Skeletal muscle tissue (tissue), 4 donors: ENCODE results near the gene ZNF280D. TPM values are rescaled to one million over a fixed set of nuclear protein-coding genes. Genes with fewer than 3 reads are reported as not detected.

Source experiments
- H3K27ac ChIP-seq: one replicate; pipeline ENCODE4 v1.7.0; 2013; ENCODE audit warnings: mild to moderate bottlenecking, low read depth, low read length, inconsistent platforms
- H3K27me3 ChIP-seq, 3 donors: one replicate each; pipeline ENCODE4 v1.7.0; 2013; ENCODE audit warnings: low read length in 3 of 3; ENCODE audit not compliant: control insufficient read depth in 3 of 3, insufficient read depth in 3 of 3
- H3K36me3 ChIP-seq, 3 donors: one replicate each; pipeline ENCODE4 v1.7.0; 2013; ENCODE audit warnings: low read length in 3 of 3; ENCODE audit not compliant: control insufficient read depth in 3 of 3, insufficient read depth in 3 of 3
- H3K4me1 ChIP-seq, 3 donors: one replicate each; pipeline ENCODE4 v1.7.0; 2013; ENCODE audit warnings: low read length in 3 of 3, mild to moderate bottlenecking in 3 of 3; ENCODE audit not compliant: control insufficient read depth in 3 of 3, insufficient read depth in 3 of 3
- H3K4me3 ChIP-seq, 3 donors: one replicate each; pipeline ENCODE4 v1.7.0; 2013; ENCODE audit warnings: low read length in 3 of 3
- H3K9ac ChIP-seq, 3 donors: one replicate each; pipeline ENCODE4 v1.7.0; 2013; ENCODE audit warnings: low read length in 3 of 3, mild to moderate bottlenecking in 3 of 3, moderate library complexity in 2 of 3, low read depth in 1 of 3
- H3K9me3 ChIP-seq, 3 donors: one replicate each; pipeline ENCODE4 v1.7.0; 2013; ENCODE audit warnings: low read length in 3 of 3; ENCODE audit not compliant: control insufficient read depth in 3 of 3
- total RNA-seq: library from RNA; depleted of rRNA; stranded (reverse); fragments of >200 nt; gene quantifications from one replicate; pipeline ENCODE4 v1.2.3, GENCODE V29; 2014
- donor health status: Osteomylitis.

Gene ZNF280D
- total RNA-seq, 1 donor from 2014 or later: 57.4 TPM

DNA sequence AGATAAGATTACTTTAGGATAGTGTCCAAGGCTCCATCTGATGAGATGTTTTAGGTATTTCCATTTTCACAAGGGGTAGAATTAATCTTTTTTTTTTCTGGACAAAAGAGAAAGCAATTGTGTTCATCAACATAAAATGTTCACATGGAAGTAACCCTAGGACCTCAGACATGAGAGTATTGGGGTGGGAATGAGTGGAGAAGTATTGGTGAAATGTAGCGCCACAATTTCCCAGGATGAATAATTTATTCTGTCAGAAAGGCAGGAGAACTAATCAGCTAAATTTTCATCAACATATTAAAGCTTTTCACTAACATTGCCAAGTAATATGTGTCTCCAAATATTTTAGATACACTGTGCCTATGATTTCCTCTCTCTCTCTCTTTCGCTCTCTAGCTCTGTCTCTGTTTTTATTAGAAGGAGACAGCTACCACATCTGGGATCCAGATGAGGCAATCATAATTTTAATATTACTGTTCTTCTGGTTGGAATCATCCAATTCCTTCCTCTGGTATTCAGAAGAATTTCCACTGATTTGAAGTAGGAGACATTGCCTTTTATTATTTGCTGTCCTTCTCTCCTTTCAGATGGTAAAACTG is 21.6 kb upstream of the ZNF280D start:
- no peak overlapping the region for H3K4me3 ChIP-seq
- no peak overlapping the region for H3K27ac ChIP-seq
- H3K9me3 ChIP-seq: no peaks in the 10 kb centered on the region
- no peak overlapping the region for H3K9ac ChIP-seq
- H3K4me1 ChIP-seq: peaks cover 0 to 7% (median 0%) of the 10 kb centered on the region in 3 donors
- H3K27me3 ChIP-seq: no peaks in the 10 kb centered on the region
- no peaks in the 10 kb centered on the region for H3K36me3 ChIP-seq

DNA sequence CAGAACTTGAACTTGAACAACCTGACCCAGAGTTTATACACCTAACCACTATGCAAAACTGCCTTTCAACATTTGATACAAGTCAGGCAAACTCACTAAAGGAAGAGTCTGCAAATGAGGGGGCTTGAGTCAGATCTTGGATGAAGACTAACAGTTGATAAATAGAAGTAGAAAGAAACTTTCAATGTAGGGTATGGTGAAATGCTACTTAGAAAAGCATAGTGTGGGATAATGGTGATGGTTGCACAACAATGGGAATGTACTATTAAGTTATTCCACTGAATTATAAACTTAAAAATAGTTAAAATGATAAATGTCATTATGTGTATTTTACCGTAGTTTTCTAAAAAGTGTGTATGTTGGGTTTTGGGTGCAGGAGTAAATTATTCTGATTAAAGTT is 19.7 kb upstream of the ZNF280D start:
- H3K9me3 ChIP-seq: no peaks in the 10 kb centered on the region
- H3K27me3 ChIP-seq: no peaks in the 10 kb centered on the region
- no peaks in the 10 kb centered on the region for H3K36me3 ChIP-seq
- no peak overlapping the region for H3K9ac ChIP-seq
- no peak overlapping the region for H3K27ac ChIP-seq
- H3K4me1 ChIP-seq: no peaks in the 10 kb centered on the region
- H3K4me3 ChIP-seq: no peak overlapping the region

DNA sequence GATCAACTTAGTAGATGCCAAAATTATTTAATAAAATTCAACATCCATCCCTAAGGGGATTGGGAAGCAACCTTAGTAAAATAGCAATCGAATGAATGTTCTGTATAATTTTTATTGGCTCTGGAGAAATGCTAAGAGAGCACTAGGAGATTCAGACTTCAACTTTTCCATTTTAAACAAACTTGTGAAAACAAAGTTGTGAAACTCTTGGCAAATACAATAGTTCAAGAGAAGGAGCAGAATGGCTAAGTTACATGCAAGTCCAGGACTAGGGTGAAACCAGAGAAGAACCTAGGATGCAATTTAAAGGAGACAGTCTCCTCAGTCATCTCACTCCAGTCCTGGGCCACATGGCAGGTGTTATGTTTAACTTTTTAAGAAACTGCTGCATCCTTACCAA is 16.7 kb upstream of the ZNF280D start:
- no peak overlapping the region for H3K9ac ChIP-seq
- H3K4me1 ChIP-seq: no peaks in the 10 kb centered on the region

DNA sequence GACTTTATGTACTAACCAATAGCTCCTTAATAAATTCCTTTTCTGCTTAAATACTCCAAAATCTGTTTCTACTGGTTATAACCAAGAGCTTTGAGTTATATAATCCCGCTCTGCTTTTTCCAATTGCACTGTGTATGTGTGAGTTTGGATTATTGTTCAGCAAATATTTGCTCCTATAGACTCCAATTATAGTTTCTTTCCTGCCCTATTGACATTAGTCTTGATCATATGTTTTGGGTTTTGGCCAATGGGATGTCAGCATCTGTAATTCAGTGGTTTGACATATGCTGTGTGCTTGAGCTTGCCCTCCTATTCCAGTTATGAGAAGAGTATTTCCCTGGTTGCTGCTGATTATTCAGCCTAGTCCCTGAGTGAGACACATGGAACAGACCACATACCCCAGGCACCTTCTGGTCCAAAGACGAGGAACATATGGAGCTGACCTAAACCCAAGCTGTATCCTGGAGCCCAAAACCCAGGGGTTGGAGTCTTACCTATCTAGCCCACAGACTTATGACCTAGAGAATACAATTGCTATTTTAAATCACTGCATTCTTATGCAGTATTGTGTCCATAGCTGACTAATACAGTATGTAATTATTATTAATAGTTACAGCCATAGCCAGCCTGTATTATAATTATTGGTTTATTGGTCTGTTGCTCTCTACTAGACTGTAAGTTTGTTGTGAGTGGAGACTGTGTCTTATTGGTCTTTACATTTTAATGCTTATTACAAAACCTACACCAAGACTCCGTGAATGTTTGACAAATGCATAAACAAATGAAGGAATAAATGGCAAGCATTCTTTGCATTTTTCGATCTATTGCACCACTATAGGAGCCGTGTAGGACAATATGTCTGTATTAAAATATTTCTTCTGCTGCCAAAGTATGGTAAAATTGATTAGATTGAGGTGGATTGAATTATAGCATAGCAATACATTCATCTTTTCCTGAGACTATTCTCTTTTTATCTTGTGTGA is 11.7 kb upstream of the ZNF280D start:
- Histone ChIP-seq H3K4me3 (no peak overlapping the region), H3K4me1 (no peaks in the 10 kb centered on the region), H3K36me3 (no peaks in the 10 kb centered on the region), H3K9me3 (no peaks in the 10 kb centered on the region), H3K27me3 (no peaks in the 10 kb centered on the region), H3K27ac (no peak overlapping the region), H3K9ac (no peak overlapping the region)

More for the DNA sequence above, 16.7 kb upstream of the ZNF280D start:
- Histone ChIP-seq H3K4me3 (no peak overlapping the region), H3K9me3 (no peaks in the 10 kb centered on the region), H3K27ac (no peak overlapping the region), H3K27me3 (no peaks in the 10 kb centered on the region), H3K36me3 (no peaks in the 10 kb centered on the region)

DNA sequence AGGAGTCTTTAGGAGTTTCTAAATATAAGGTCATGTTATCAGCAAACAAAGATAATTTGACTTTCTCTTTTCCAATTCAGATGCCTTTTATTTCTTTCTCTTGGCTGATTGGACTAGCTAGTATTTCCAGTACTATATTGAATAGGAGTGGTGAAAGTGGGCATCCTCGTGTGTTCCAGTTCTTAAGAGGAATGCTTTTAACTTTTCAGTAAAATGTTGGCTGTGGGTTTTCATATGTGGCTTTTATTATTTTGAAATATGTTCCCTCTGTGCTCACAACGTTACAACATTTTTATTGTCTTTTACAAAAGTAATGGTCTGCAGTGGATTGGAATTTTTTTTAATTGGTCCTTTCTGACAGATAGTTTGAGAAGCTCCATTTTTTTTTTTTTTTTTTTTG is 8.2 kb upstream of the ZNF280D start:
- Histone ChIP-seq H3K9ac (no peak overlapping the region), H3K27me3 (no peaks in the 10 kb centered on the region), H3K27ac (no peak overlapping the region), H3K4me1 (no peaks in the 10 kb centered on the region), H3K9me3 (no peaks in the 10 kb centered on the region), H3K36me3 (no peaks in the 10 kb centered on the region), H3K4me3 (no peak overlapping the region)

DNA sequence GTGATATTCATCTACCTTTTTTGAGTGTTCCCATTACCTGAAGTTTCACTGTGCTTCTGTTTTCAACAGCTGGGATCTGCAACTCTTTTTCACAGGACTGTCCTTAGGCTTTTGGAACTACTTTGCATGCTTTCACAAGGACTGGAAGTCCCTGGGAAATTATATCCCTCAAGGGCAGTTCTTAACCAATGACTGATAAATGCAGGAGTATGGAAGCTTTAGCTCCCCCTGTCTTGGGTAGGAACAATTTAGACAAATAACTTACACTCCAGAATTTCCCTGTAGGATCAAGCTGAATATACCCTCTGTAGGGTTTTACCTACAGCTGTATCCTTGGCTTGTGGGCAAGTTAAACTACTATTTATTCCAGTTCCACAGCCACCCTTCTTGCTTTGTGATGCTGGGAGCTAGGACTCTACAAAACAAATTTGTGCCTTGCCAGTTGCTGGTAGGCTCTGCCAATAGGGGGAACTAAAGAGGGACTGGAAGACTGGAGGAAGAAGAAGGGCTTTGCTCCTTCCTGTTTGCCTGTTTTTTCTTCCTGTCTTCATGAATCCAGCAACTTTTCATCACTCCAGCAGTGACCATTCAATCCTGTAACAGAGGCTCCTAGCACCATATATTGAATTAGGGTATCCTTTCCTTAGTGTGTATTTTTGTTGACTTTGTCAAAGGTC is 6.8 kb upstream of the ZNF280D start:
- Histone ChIP-seq H3K9me3 (no peaks in the 10 kb centered on the region), H3K9ac (no peak overlapping the region), H3K4me3 (no peak overlapping the region), H3K36me3 (no peaks in the 10 kb centered on the region), H3K4me1 (no peaks in the 10 kb centered on the region), H3K27ac (no peak overlapping the region), H3K27me3 (no peaks in the 10 kb centered on the region)

DNA sequence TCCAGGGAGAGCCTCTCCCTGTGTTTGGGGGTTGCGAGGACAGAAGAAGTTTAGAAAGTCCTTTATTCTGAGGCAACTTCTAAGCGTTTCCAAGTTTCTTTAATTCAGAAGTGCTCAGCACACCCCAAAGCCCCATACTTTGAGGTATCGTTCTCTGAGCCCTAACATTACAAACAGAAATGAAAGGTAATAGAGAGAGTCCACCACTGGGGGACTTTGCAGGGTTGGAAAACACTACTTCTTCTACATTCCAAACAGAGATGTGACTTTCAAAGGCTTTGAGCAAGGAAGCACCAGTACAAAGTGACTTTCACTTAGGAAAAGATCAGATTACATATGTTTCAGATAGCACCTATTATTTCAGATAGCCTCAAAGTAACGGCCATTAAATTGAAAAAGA is 6.2 kb upstream of the ZNF280D start:
- Histone ChIP-seq H3K36me3 (no peaks in the 10 kb centered on the region), H3K4me3 (no peak overlapping the region), H3K4me1 (no peaks in the 10 kb centered on the region), H3K9ac (no peak overlapping the region), H3K27ac (no peak overlapping the region), H3K27me3 (no peaks in the 10 kb centered on the region), H3K9me3 (peaks cover 0 to 2% (median 0%) of the 10 kb centered on the region in 3 donors)

DNA sequence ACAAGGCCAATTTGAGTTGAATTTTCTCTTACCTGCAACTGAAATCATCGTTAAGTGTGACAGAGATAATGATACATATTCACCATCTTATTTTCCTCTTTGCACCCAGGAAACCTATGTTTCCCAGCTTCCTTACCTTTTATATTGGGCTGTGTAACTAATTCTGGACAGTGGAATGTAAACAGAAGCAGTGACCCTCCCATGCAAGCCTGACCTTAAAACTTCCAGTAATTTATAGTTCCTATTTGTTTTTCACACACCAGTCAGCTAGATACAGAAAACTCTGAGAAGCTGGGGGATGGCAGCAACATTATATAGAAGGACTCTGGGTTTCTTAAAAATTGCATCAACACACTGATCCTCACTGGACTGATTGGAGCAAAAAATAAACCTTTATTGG is 4.5 kb upstream of the ZNF280D start:
- peaks cover 0 to 2% (median 0%) of the 10 kb centered on the region in 3 donors for H3K9me3 ChIP-seq
- H3K4me1 ChIP-seq: peaks cover 4 to 5% (median 5%) of the 10 kb centered on the region in 3 donors
- H3K27ac ChIP-seq: no peak overlapping the region
- no peaks in the 10 kb centered on the region for H3K27me3 ChIP-seq
- no peak overlapping the region for H3K4me3 ChIP-seq
- no peaks in the 10 kb centered on the region for H3K36me3 ChIP-seq
- no peak overlapping the region for H3K9ac ChIP-seq

DNA sequence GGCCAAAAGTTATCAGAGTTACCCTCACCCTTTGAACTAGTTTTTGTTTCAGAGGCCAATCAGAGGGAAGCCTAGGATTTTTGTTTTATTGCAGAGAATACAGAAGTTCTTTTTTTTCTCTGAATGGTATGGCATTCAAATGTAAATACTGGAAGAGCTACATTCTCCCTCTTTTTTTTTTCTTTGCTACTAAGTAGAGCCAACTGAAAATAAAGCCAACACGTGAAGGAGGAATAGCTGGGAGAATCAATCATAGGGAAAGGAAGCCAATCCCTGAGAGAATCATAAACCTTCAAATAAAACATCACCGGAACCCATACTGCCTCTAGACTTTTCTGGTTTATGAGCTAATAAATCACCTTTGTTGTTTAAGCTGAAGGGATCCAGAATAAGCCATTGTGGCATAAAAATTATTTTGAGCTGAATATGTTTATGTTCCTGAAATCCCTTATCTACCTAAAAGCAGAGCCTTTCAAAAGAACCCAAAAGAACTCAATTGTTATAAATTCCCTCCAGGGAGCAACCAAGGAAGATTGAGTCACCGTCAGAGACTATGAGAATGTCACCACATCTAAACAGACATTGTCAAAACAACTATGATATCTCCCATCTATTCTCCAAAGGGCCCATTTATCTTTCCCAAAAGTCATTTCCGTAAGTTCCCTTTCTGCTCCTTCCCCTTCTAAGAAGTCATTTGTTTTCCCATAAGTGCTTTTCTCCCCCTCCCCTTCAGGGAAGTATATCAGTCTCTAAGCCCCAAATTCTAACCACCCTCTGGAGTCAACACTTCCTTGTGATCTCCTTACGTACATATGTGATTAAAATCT is 3.8 kb upstream of the ZNF280D start:
- peaks cover 0 to 2% (median 0%) of the 10 kb centered on the region in 3 donors for H3K9me3 ChIP-seq
- H3K4me1 ChIP-seq: peaks cover 5 to 7% (median 6%) of the 10 kb centered on the region in 3 donors
- H3K4me3 ChIP-seq: no peak overlapping the region
- H3K9ac ChIP-seq: no peak overlapping the region
- no peaks in the 10 kb centered on the region for H3K36me3 ChIP-seq
- H3K27me3 ChIP-seq: no peaks in the 10 kb centered on the region
- H3K27ac ChIP-seq: no peak overlapping the region
